PC-9 (cell line): ENCODE measurements around the gene COL24A1. TPM values are rescaled to one million over a fixed set of nuclear protein-coding genes. Genes with fewer than 3 reads are reported as not detected.

Experiments
- BruUV-seq: library from RNA; stranded (reverse); fragments of 400-500 nt; replicated peaks from 2 replicates; lab custom pipeline; 2021; lab: Mats Ljungman, UMichigan
- CTCF ChIA-PET: fragments of 300-600 bp; sonication (Branson Sonifier 250); formaldehyde crosslinking; loops from one replicate; lab custom pipeline; 2022; ENCODE audit warnings: antibody characterized with exemption; lab: Charles Lee
- POLR2A ChIA-PET: fragments of 300-600 bp; sonication (Branson Sonifier 250); formaldehyde crosslinking; loops from one replicate; lab custom pipeline; 2022; ENCODE audit warnings: antibody characterized with exemption; ENCODE audit not compliant: unreplicated experiment; lab: Charles Lee
- DNase-seq, 2 experiments: peaks; one replicate each; pipeline versions ENCODE4 v3.0.0 to v3.0.0-alpha.2; 2015 to 2022; ENCODE audit warnings: mixed read lengths in 1 of 2
- H2AFZ ChIP-seq: fragments of 200-600 bp; sonication (generic); 2 replicates; pipeline ENCODE4 v1.8.1; 2017; ENCODE audit warnings: antibody characterized with exemption
- H3F3A ChIP-seq: fragments of 200-600 bp; sonication (generic); 2 replicates; pipeline ENCODE4 v1.8.1; 2017; ENCODE audit warnings: antibody characterized with exemption, mild to moderate bottlenecking, low read depth; ENCODE audit not compliant: insufficient read depth
- H3K27ac ChIP-seq: fragments of 200-600 bp; sonication (generic); 2 replicates; pipeline ENCODE4 v1.6.1; 2016; ENCODE audit warnings: mixed run types
- H3K27me3 ChIP-seq: fragments of 200-600 bp; sonication (generic); 2 replicates; pipeline ENCODE4 v1.6.1; 2016; ENCODE audit warnings: low read depth, mixed run types; ENCODE audit not compliant: insufficient read depth
- H3K36me3 ChIP-seq: fragments of 200-600 bp; sonication (generic); 2 replicates; pipeline ENCODE4 v1.6.1; 2016; ENCODE audit warnings: low read depth, mixed run types
- H3K4me1 ChIP-seq: fragments of 200-600 bp; sonication (generic); replicated peaks from 2 replicates; pipeline ENCODE4 v1.6.1; 2016; ENCODE audit warnings: mixed run types; ENCODE audit not compliant: insufficient read depth
- H3K4me2 ChIP-seq: fragments of 200-600 bp; sonication (generic); 2 replicates; pipeline ENCODE4 v1.6.1; 2017; ENCODE audit warnings: mixed run types
- H3K4me3 ChIP-seq: fragments of 200-600 bp; sonication (generic); 2 replicates; pipeline ENCODE4 v1.6.1; 2016; ENCODE audit warnings: mixed run types
- H3K79me2 ChIP-seq: fragments of 200-600 bp; sonication (generic); 2 replicates; pipeline ENCODE4 v1.6.1; 2017; ENCODE audit warnings: low read depth, mixed run types
- H3K9me2 ChIP-seq: fragments of 200-600 bp; sonication (generic); 2 replicates; pipeline ENCODE4 v1.8.1; 2017; ENCODE audit warnings: mild to moderate bottlenecking; ENCODE audit not compliant: insufficient read depth
- H3K9me3 ChIP-seq: fragments of 200-600 bp; sonication (generic); 2 replicates; pipeline ENCODE4 v1.8.1; 2016; ENCODE audit warnings: low read depth; ENCODE audit not compliant: insufficient read depth
- H4K20me1 ChIP-seq: fragments of 200-600 bp; sonication (generic); 2 replicates; pipeline ENCODE4 v1.8.1; 2017; ENCODE audit not compliant: insufficient read depth
- CTCF ChIP-seq: fragments of 200-600 bp; sonication (generic); conservative IDR thresholded peaks from 2 replicates; pipeline ENCODE4 v1.6.1; 2017; ENCODE audit warnings: mixed run types, antibody characterized with exemption, mild to moderate bottlenecking, moderate library complexity
- EZH2 ChIP-seq: fragments of 200-600 bp; sonication (generic); IDR thresholded peaks from 2 replicates; pipeline ENCODE4 v1.8.0; 2017; ENCODE audit warnings: antibody characterized with exemption, low read depth
- intact Hi-C: fragments of 100-400 bp; cut with micrococcal nuclease; formaldehyde crosslinking; loops from one replicate; pipeline ENCODE4 v1.10.0; 2022; ENCODE audit not compliant: unreplicated experiment
- total RNA-seq: library from RNA; stranded (reverse); gene quantifications from 2 replicates; pipeline ENCODE4 v1.2.3, GENCODE V29; 2021

Gene COL24A1
- total RNA-seq, 1 experiment from 2014 or later, result 0.15 TPM

DNA sequence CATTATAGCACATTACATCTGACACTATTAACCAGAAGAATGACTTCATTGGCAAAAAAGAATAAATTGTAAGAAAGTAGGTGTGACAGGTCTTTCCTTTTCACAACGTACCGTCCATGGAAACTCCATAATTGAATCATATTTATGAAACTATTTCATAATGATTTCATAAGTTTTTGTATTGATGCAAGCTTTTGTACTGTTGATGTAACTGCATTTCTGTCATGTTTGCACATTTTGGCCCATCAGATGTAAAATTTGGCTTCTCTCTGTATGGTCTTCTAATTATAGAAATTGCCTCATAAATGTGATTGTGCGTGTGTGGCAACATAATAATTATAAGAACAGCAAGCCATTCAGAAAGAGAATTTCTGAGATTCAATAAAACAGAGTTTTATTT is 267.7 kb downstream of the COL24A1 start:
- CTCF ChIA-PET, result no interaction called here
- Histone ChIP-seq H3K27me3 (no peaks in the 10 kb centered on the region), H3K79me2 (no peaks in the 10 kb centered on the region), H3K27ac (no peak overlapping the region), H3K4me3 (no peak overlapping the region), H3K4me2 (no peak overlapping the region), H2AFZ (no peak overlapping the region), H3K36me3 (no peaks in the 10 kb centered on the region), H3K9me2 (no peaks in the 10 kb centered on the region), H3F3A (no peaks in the 10 kb centered on the region), H3K9me3 (no peaks in the 10 kb centered on the region), H4K20me1 (no peaks in the 10 kb centered on the region), H3K4me1 (no peaks in the 10 kb centered on the region)
- DNase-seq, result no peak
- POLR2A ChIA-PET, result no interaction called here
- intact Hi-C loops, result no loop called here
- TF ChIP-seq EZH2, result no peak
- no peak for TF ChIP-seq CTCF
- no TSS peak for BruUV-seq

DNA sequence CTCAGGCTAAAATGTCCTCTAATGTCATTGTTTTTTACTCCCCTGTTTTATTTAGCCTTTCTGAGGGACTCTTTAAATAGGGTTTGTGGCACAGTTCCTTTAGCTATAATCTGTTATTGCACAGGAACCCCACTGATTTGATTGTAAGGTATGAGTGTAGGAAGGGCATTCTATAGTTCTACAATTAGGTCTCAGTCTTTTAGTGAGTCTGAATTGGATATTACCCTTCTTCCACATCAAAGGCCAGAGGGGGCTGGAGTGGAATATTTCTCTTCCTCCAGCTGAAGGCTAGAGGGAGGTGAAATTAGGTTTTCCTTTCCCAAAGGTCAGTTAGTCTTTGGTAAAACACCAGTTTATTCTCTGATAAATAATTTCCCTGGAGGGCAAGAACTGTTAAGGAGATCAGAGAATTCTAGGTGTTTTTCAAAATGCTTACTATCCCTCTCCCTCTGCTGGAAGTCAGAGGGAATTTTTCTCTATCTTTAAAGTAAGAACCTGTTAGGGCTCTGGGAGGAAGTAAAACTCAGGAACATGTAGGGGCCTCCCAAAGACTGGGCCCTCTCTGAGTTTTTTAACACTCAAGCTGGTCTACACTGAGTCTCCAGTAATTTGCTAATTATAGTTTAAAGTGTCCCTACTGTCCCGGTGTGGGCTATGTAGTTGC is 272.1 kb downstream of the COL24A1 start:
- H4K20me1 ChIP-seq, result no peaks in the 10 kb centered on the region
- TF ChIP-seq EZH2, result no peak
- peak; percentile 83 for TF ChIP-seq CTCF
- H3K27me3 ChIP-seq, result no peaks in the 10 kb centered on the region
- H3K9me2 ChIP-seq, result no peaks in the 10 kb centered on the region
- DNase-seq, result no peak
- no peaks in the 10 kb centered on the region for H3F3A ChIP-seq
- H2AFZ ChIP-seq, result peak overlapping the region; percentile 19; the same call in 1 of the 2 replicates
- ChIA-PET CTCF (interaction anchor here (0.6 kb wide), 1 partner anchor 16 kb away, joined by 3 read pairs; no protein-coding TSS in a partner anchor), POLR2A (no interaction called here)
- intact Hi-C loops, result loop anchor here (2.0 kb wide), 1 partner anchor 176 kb away; the partner anchor contains the start of gene ZNHIT6
- no TSS peak for BruUV-seq
- H3K79me2 ChIP-seq, result no peaks in the 10 kb centered on the region
- peaks cover 5% of the 10 kb centered on the region; the same call in 1 of the 2 replicates for H3K9me3 ChIP-seq
- no peaks in the 10 kb centered on the region for H3K36me3 ChIP-seq
- H3K4me3 ChIP-seq, result no peak overlapping the region
- no peaks in the 10 kb centered on the region for H3K4me1 ChIP-seq
- H3K4me2 ChIP-seq, result no peak overlapping the region
- H3K27ac ChIP-seq, result no peak overlapping the region

GRCh38 chr1:85867189-85867588 is 289.4 kb downstream of the COL24A1 start:
- Histone ChIP-seq H3K79me2 (no peaks in the 10 kb centered on the region), H4K20me1 (no peaks in the 10 kb centered on the region), H3F3A (no peaks in the 10 kb centered on the region), H3K4me1 (no peaks in the 10 kb centered on the region), H3K36me3 (no peaks in the 10 kb centered on the region), H3K9me3 (no peaks in the 10 kb centered on the region), H2AFZ (no peak overlapping the region), H3K27ac (no peak overlapping the region), H3K27me3 (no peaks in the 10 kb centered on the region), H3K4me3 (no peak overlapping the region), H3K4me2 (no peak overlapping the region), H3K9me2 (no peaks in the 10 kb centered on the region)
- ChIA-PET CTCF (no interaction called here), POLR2A (interaction anchor here (0.5 kb wide), 1 partner anchor 26 kb away, joined by 6 read pairs; no protein-coding TSS in a partner anchor)
- intact Hi-C loops, result no loop called here
- no TSS peak for BruUV-seq
- TF ChIP-seq EZH2 (no peak), CTCF (no peak)
- no peak for DNase-seq
